ENCODE data around the gene TERT.

Gene TERT

DNA sequence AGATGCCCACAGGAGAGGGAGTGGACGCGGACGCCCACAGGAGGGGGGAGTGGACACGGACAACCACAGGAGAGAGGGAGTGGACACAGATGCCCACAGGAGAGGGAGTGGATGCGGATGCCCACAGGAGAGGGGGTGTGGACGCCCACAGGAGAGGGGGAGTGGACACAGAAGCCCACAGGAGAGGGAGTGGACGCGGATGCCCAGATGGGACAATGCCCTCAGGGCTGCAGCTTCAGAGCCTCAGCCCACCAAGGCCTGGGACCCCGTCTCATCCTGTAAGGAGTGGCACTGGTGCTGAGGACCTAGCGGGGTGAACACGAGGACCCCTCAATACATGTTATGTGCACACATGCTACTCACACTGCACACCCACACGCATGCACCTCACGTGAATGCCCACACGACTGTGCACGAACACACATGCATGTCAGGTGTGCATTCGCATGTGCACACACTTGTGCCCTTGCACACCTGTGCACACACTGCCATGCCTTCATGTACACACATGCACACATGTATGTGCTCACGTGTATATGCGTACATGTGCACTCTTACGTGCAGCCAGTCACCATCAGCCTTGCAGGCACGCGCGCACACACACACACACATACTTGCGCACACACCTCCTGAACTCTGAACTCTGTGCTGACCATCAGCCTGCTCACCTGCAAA, 34.9 kb downstream of the TERT start:
- no peak overlapping the region for H3K4me3 ChIP-seq (ENCODE audit: low read depth in 1 of 2, low read length in 2 of 2)
- TF ChIP-seq, protein P1, sequence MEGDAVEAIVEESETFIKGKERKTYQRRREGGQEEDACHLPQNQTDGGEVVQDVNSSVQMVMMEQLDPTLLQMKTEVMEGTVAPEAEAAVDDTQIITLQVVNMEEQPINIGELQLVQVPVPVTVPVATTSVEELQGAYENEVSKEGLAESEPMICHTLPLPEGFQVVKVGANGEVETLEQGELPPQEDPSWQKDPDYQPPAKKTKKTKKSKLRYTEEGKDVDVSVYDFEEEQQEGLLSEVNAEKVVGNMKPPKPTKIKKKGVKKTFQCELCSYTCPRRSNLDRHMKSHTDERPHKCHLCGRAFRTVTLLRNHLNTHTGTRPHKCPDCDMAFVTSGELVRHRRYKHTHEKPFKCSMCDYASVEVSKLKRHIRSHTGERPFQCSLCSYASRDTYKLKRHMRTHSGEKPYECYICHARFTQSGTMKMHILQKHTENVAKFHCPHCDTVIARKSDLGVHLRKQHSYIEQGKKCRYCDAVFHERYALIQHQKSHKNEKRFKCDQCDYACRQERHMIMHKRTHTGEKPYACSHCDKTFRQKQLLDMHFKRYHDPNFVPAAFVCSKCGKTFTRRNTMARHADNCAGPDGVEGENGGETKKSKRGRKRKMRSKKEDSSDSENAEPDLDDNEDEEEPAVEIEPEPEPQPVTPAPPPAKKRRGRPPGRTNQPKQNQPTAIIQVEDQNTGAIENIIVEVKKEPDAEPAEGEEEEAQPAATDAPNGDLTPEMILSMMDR (IDR thresholded peaks at IDR 0.05; ENCODE audit: borderline replicate concordance, extremely low read depth, low read length, poor library complexity, severe bottlenecking): no peak
- no peak for TF ChIP-seq EZH2 (IDR thresholded peaks at IDR 0.05; ENCODE audit: borderline replicate concordance, low read depth, low read length, severe bottlenecking)
- no peaks in the 10 kb centered on the region for H3K27me3 ChIP-seq (ENCODE audit: insufficient read depth, low read length, poor library complexity)
- ATAC-seq (ENCODE audit: insufficient read depth, low read depth) (no peak), DNase-seq (no peak)
- H3K36me3 ChIP-seq (ENCODE audit: insufficient read depth, low read length): peaks cover 21% of the 10 kb centered on the region
- no peak overlapping the region for H3K4me2 ChIP-seq (ENCODE audit: insufficient read depth, low read length)
- no peak overlapping the region for H3K27ac ChIP-seq (ENCODE audit: low read length)
- peaks cover 24% of the 10 kb centered on the region for H3K9me3 ChIP-seq (ENCODE audit: insufficient read depth, low read length, severe bottlenecking)
- H2AFZ ChIP-seq (ENCODE audit: low read depth, low read length): no peak overlapping the region
- no peaks in the 10 kb centered on the region for H3K79me2 ChIP-seq (ENCODE audit: insufficient read depth, low read length)
- H3K9ac ChIP-seq (ENCODE audit: low read depth, low read length): no peak overlapping the region
- H4K20me1 ChIP-seq (ENCODE audit: insufficient read depth, low read length): no peaks in the 10 kb centered on the region
- peaks cover 10% of the 10 kb centered on the region for H3K4me1 ChIP-seq (ENCODE audit: insufficient read depth, low read length)

DNA sequence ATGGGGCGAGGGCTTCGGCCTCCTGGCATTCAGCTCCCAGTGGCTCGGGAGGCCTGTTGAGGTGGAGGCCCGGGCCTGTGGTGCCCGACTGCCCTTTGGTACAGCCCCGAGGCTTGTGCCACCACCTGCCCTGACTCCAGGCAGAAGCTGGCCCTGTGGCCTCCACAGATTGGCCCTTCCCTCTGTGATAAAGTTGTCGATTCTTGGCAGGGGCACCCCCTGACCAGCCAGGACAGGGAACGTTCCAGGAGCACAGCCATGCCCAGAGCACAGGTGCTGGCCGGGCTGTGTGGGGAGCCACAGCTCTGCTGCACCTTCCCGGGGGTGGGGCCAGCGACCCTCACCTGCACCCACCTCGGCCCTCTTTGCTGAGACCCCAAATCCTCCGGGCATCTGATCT, 37.0 kb downstream of the TERT start:
- Histone ChIP-seq H2AFZ (ENCODE audit: low read depth, low read length) (no peak overlapping the region), H3K36me3 (ENCODE audit: insufficient read depth, low read length) (peaks cover 5% of the 10 kb centered on the region), H3K27me3 (ENCODE audit: insufficient read depth, low read length, poor library complexity) (no peaks in the 10 kb centered on the region), H3K4me2 (ENCODE audit: insufficient read depth, low read length) (no peak overlapping the region), H3K9me3 (ENCODE audit: insufficient read depth, low read length, severe bottlenecking) (peaks cover 17% of the 10 kb centered on the region), H4K20me1 (ENCODE audit: insufficient read depth, low read length) (no peaks in the 10 kb centered on the region), H3K79me2 (ENCODE audit: insufficient read depth, low read length) (no peaks in the 10 kb centered on the region), H3K4me1 (ENCODE audit: insufficient read depth, low read length) (peaks cover 20% of the 10 kb centered on the region), H3K4me3 (ENCODE audit: low read depth in 1 of 2, low read length in 2 of 2) (no peak overlapping the region), H3K9ac (ENCODE audit: low read depth, low read length) (no peak overlapping the region), H3K27ac (ENCODE audit: low read length) (no peak overlapping the region)
- ATAC-seq (ENCODE audit: insufficient read depth, low read depth) (no peak), DNase-seq (no peak)
- TF ChIP-seq EZH2 (IDR thresholded peaks at IDR 0.05; ENCODE audit: borderline replicate concordance, low read depth, low read length, severe bottlenecking): no peak
- TF ChIP-seq, protein P1 (IDR thresholded peaks at IDR 0.05; ENCODE audit: borderline replicate concordance, extremely low read depth, low read length, poor library complexity, severe bottlenecking): no peak

DNA sequence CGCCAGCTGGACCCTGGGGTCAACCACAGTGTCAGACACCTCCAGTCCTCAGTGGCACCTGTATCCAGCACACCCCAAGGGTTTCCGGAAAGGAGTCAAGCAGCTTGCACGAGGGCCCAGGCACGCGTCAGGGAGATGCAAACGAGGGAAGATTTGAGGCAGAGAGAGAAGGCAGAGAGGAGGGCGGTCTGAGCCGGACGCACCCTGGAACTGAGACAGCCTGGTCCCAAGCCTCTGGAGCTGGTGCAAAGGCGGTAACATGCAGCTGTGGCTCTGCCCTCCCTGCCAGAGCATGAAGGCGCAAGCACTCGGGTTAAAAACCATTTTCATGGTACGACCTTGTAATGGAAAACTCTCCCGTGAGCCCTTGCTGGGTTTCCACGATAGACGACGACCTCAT, 37.5 kb downstream of the TERT start:
- ATAC-seq (ENCODE audit: insufficient read depth, low read depth): no peak
- no peak for DNase-seq
- no peaks in the 10 kb centered on the region for H3K79me2 ChIP-seq (ENCODE audit: insufficient read depth, low read length)
- H3K4me3 ChIP-seq (ENCODE audit: low read depth in 1 of 2, low read length in 2 of 2): no peak overlapping the region
- H3K27ac ChIP-seq (ENCODE audit: low read length): no peak overlapping the region; the same call in 1 of the 2 replicates
- no peak overlapping the region for H2AFZ ChIP-seq (ENCODE audit: low read depth, low read length)
- H3K9me3 ChIP-seq (ENCODE audit: insufficient read depth, low read length, severe bottlenecking): peaks cover 12% of the 10 kb centered on the region
- TF ChIP-seq EZH2 (IDR thresholded peaks at IDR 0.05; ENCODE audit: borderline replicate concordance, low read depth, low read length, severe bottlenecking): no peak
- TF ChIP-seq, protein P1 (IDR thresholded peaks at IDR 0.05; ENCODE audit: borderline replicate concordance, extremely low read depth, low read length, poor library complexity, severe bottlenecking): no peak
- H3K36me3 ChIP-seq (ENCODE audit: insufficient read depth, low read length): peaks cover under 1% of the 10 kb centered on the region; the same call in 1 of the 2 replicates
- H3K9ac ChIP-seq (ENCODE audit: low read depth, low read length): no peak overlapping the region
- no peaks in the 10 kb centered on the region for H4K20me1 ChIP-seq (ENCODE audit: insufficient read depth, low read length)
- H3K4me2 ChIP-seq (ENCODE audit: insufficient read depth, low read length): no peak overlapping the region
- peaks cover 20% of the 10 kb centered on the region for H3K4me1 ChIP-seq (ENCODE audit: insufficient read depth, low read length)
- no peaks in the 10 kb centered on the region for H3K27me3 ChIP-seq (ENCODE audit: insufficient read depth, low read length, poor library complexity)
